Tongue (tissue), 3 donors: Measurements from ENCODE around the gene SLC39A7. TPM values are rescaled to one million over a fixed set of nuclear protein-coding genes. Genes with fewer than 3 reads are reported as not detected.
A peak's percentile ranks its signal among the peaks of the same experiment; 100 is the strongest.

Experiments used
- DNase-seq: peaks from one replicate; pipeline ENCODE4 v3.0.0-alpha.2; 2015
- small RNA-seq: library from RNA; depleted of rRNA; stranded (forward); fragments of <200 nt; gene quantifications from one replicate; pipeline ENCODE3, GENCODE V24; 2014; ENCODE audit warnings: low replicate concordance
- total RNA-seq: library from RNA; depleted of rRNA; stranded (reverse); fragments of >200 nt; gene quantifications from one replicate; pipeline ENCODE4 v1.2.3, GENCODE V29; 2014

Gene SLC39A7
- total RNA-seq, 1 donor from 2014 or later = 70.4 TPM

DNA sequence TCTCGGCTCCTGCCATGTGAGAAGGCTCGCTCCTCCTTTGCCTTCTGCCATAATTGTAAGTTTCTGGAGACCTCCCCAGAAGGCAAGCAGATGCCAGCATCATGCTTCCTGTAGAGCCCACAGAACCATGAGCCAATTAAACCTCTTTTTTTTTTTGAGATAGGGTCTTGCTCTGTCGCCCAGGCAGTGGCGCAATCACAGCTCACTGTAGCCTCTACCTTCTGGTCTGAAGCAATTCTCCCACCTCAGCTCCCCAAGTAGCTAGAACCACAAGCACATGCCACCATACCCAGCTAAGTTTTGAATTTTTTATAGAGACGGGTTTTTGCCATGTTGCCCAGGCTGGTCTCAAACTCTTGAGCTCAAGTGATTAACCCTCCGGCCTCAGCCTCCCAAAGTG is 36.2 kb downstream of the SLC39A7 start:
- DNase-seq = no peak

DNA sequence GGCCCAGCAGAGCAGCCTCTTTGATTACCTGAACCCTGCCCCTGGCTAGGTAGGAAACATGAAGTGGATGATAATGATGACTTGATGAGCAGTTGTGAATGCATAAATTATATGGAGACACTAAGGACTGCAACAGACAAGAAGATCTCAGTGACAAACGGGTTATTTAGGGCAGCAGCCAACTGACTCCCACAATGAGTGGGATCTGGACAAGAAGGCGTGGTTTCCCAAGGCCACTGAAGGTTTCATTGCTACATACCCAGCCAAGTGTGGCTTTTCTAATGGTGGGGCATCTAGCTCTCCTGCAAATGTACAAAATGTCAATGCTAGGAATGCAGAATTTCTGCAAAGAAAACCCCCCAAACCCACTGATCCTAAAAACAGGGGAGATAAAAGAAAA is 37.1 kb downstream of the SLC39A7 start:
- DNase-seq = no peak

GRCh38 chr6:33241968-33242367 is 41.3 kb downstream of the SLC39A7 start:
- DNase-seq = no peak

DNA sequence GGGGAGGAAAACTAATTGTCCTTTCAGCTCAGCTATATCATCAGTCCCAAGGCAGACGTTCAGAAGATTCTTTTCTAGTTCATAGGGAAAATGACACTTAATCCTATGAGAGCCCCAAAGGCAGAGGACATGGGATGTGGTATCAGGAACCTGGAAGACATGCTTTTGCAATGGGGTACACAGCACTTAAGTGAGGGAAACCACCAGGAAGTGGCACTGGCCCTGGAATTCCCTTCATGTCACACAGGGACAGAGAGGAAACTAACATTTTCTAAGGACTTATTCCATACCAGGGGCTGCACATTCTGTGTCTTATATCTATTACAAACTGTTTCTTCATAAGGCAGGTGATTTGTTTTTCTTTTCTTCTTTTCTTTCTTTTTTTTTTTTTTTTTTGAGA is 42.8 kb downstream of the SLC39A7 start:
- no peak for DNase-seq

GRCh38 chr6:33247977-33248642 is 47.4 kb downstream of the SLC39A7 start:
- DNase-seq = peak; percentile 95

DNA sequence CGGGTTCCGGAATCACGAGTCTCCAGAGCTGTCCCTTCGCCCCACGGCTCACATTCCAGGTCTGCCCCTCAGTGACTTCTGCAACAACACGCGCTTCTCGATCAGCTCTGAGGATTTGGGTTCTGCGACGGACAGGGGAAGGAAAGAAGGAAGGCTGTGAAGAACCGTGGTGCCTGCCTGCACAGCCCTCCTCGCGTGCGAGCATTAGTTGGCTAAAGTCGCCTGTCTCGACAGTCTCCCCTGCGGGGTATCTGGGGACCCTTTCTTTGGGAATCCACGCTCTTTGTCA is 47.9 kb downstream of the SLC39A7 start:
- DNase-seq = no peak

DNA sequence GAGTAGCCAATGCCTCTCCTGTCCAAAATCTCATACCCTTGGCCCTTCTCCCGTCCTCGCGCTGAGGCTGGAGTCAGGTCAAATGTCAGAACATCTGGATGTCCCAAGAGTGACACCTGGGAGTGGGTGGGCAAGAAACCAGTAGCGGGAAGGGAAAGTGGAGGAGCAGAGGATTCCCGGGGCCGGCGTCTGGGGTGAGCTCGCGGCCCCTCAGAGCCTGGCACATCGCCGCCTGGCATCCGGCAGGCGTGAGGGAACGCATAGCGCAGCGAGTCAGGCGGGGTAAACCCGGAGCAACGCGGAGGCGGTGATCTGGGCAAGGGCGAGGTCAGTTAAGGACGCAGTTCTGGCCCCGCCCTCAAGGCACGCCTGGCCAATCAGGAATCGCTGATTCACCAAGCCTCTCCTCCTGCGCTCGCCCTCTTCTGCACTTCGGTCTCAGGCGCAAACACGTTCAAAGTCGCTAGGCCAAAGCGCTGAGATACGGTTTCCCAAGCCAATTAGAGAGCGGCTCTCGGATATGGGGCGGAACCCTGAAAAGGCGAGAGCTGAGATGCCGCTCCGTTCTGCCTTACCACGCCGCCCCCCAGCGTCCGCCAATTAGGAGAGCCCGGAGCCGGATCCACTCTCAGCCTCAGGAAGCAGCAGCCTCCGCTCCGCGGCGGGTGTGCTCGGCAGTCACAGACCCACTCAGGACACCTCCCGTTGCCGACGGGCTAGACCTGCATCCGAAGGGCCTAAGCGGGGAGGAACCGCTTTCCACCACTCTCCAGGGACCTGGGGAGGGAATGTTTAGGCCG is 48.5 kb downstream of the SLC39A7 start:
- DNase-seq = peak; percentile 99

DNA sequence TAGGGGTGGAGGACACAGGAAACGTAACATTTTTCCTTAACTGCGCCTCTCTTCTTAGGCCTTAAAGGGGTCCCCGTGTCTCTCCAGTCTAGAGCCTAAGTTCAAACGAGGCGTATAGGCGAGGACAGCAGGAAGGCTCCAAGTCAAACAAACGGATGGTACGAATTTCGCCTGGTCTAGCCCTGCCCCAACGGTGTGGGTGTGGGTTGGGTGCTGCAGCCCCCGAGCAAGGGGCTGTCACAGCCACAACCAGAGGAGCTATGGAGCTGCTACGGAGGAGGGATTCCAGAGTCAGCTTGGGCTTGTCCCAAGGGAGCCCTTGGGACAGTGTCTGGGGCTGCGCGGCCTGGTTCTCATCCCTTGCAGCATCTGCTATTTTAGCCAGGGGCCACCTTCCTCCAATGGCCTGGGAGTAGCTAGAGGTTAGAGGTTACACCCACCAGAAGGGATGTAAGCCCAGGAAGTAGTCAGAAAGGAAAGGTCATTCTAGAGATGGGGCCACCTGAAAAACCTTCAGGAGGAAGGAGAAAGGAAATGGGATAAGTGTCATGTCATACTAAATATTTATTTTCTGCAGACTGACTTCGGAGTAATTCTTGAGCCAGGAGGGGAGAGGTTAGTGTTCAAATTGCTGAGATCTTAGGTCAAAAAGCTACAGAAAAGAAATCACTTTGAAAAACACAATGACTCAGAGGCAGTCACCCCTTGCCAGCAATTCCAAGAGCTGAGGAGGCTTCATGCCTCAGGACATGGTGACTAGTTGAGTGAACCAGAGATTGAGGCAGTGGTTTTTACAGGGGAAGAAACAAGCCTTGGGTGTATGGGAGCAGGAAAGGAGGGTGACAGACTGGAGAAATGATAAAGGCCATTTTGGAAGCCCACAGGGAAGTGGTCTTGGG is 49.3 kb downstream of the SLC39A7 start:
- no peak for DNase-seq

- no peak for DNase-seq
These were observed 50.1 kb downstream of the SLC39A7 start for GRCh38 chr6:33250731-33251130.

DNA sequence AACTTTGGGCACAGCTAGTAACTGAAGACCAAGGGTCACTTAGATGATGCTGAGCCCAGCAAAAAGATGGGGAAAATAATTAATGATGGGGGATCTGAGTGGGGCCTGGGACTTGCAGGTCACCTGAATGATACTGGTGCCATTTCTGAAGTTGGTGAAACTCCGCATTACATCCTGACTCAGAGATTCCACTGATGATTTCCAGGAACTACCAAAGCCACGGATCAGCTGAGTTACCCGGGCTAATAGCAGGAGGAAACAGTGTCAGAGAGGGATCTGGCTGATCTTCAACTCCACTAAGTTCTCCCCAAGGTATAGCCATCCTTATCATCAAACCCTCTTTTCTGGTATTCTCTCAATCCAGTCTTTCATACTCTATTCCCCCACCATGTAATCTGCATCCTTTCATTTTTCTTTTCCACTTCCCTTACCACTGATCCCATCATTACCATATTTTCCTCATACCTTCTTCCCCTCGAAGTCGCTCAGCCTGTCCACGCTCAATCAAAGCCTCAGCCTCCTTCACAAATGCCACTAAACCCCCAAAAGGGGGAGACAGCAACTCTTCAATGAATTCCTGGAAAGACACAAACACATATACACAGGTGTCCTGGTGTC is 50.8 kb downstream of the SLC39A7 start:
- no peak for DNase-seq

- DNase-seq = no peak
These were observed 52.1 kb downstream of the SLC39A7 start for GRCh38 chr6:33252759-33253158.

Small RNA genes within 50 kb of the gene (small RNA-seq; reads per million reads assigned to genes)
- gene MIR219A1 = 1.3 reads per million, percentile 87 among the genes with 10 or more reads in this experiment
- 0.06 reads per million for gene RNY4P10

Other genes with a start within 250 kb of the SLC39A7 start
- gene HLA-DMA, start 247.8 kb upstream of the SLC39A7 start, total RNA-seq = 4.3 TPM
- gene BRD2, start 232.3 kb upstream of the SLC39A7 start, total RNA-seq = 84.5 TPM
- gene HLA-DOA, start 191.3 kb upstream of the SLC39A7 start, total RNA-seq = 1.6 TPM
- 15.6 TPM for gene HLA-DPA1, start 127.2 kb upstream of the SLC39A7 start, total RNA-seq
- gene HLA-DPB1, start 124.9 kb upstream of the SLC39A7 start, total RNA-seq = 9.9 TPM
- 5.7 TPM for gene COL11A2, start 8.4 kb upstream of the SLC39A7 start, total RNA-seq
- 28.5 TPM for gene RXRB, start 202 bp upstream of the SLC39A7 start, total RNA-seq
- 24.7 TPM for gene HSD17B8, start 3.8 kb downstream of the SLC39A7 start, total RNA-seq
- 22.5 TPM for gene RING1, start 7.6 kb downstream of the SLC39A7 start, total RNA-seq
- 35.7 TPM for gene VPS52, start 71.0 kb downstream of the SLC39A7 start, total RNA-seq
- 2,268 TPM for gene RPS18, start 71.2 kb downstream of the SLC39A7 start, total RNA-seq
- gene B3GALT4, start 76.3 kb downstream of the SLC39A7 start, total RNA-seq = 4.6 TPM
- 52.9 TPM for gene WDR46, start 88.4 kb downstream of the SLC39A7 start, total RNA-seq
- gene PFDN6, start 88.7 kb downstream of the SLC39A7 start, total RNA-seq = 14.9 TPM
- gene RGL2, start 98.1 kb downstream of the SLC39A7 start, total RNA-seq = 51.9 TPM
- gene TAPBP, start 113.2 kb downstream of the SLC39A7 start, total RNA-seq = 48.3 TPM
- gene ZBTB22, start 116.9 kb downstream of the SLC39A7 start, total RNA-seq = 15.0 TPM
- gene DAXX, start 122.1 kb downstream of the SLC39A7 start, total RNA-seq = 20.6 TPM
- gene KIFC1, start 191.0 kb downstream of the SLC39A7 start, total RNA-seq = 12.2 TPM
- 19.5 TPM for gene PHF1, start 210.1 kb downstream of the SLC39A7 start, total RNA-seq
- 58.4 TPM for gene CUTA, start 217.2 kb downstream of the SLC39A7 start, total RNA-seq
- 6.2 TPM for gene SYNGAP1, start 219.2 kb downstream of the SLC39A7 start, total RNA-seq